HG03469 (cell line): ENCODE results near the gene CD24.
"Not testable (repeated sequence)": the region's sequence is repeated elsewhere in the genome, so short reads cannot be mapped to it uniquely, and the experiment has no call there.

Experiments used
- ATAC-seq: cut with Tn5 transposase; IDR thresholded peaks from one replicate; pipeline ENCODE4 v1.9.1; 2021; ENCODE audit warnings: mild to moderate bottlenecking, moderate library complexity, moderate number of reproducible peaks; ENCODE audit not compliant: unreplicated experiment

Gene CD24

GRCh38 chr6:106970769-106971168 lies 3.8 kb downstream of the CD24 start:
- not testable (repeated sequence) for ATAC-seq

- ATAC-seq: no peak
Measured at GRCh38 chr6:106967936-106968555, 6.5 kb downstream of the CD24 start.

DNA sequence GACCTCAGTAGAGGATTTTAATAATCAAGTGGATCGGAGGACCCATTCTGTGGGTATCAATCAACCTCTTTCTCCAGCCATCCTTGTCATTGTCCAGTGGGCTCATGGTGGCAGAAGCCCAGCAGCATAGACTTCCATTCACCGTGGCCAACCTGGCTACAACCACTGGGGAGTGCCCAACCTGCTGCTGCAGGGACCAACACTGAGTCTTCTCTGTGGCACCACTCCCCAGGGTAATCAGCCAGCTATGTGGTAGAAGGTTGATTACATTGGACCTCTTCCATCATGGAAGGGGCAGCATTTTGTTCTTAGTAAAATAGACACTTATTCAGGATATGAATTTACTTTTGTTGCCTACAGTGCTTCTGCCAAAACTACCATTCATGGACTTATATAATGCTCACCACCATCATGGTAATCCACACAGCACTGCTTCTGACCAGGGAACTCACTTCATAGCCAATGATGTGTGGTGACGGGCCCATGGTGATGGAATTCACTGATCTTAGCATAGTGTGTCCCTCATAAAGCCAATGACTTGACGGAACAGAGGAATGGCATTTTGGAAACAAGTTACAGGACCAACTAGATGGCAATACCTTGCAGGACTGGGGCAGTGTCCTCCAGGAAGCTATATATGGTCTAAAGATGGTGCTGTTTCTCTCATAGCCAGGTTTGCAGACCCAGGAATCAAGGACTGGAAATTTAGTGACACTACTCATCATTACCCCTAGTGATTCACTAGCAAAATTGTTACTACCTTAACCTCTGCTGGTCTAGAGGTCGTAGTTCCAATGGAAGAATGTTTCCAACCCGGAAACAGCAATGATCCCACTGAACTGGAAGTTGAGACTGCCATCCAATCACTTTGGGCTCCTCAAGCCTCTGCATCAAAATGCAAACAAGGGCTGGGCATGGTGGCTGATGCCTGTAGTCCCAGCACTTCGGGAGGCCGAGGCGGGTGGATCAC lies 7.6 kb downstream of the CD24 start:
- no peak for ATAC-seq

- ATAC-seq: no peak
Measured at GRCh38 chr6:106966229-106966628, 8.3 kb downstream of the CD24 start.

GRCh38 chr6:106964954-106965353 lies 9.6 kb downstream of the CD24 start:
- no peak for ATAC-seq

GRCh38 chr6:106964099-106964498 lies 10.4 kb downstream of the CD24 start:
- ATAC-seq: no peak

GRCh38 chr6:106963544-106963943 lies 11.0 kb downstream of the CD24 start:
- no peak for ATAC-seq

GRCh38 chr6:106961801-106962200 lies 12.7 kb downstream of the CD24 start:
- no peak for ATAC-seq

- ATAC-seq: no peak
Measured at GRCh38 chr6:106961136-106961535, 13.4 kb downstream of the CD24 start.

DNA sequence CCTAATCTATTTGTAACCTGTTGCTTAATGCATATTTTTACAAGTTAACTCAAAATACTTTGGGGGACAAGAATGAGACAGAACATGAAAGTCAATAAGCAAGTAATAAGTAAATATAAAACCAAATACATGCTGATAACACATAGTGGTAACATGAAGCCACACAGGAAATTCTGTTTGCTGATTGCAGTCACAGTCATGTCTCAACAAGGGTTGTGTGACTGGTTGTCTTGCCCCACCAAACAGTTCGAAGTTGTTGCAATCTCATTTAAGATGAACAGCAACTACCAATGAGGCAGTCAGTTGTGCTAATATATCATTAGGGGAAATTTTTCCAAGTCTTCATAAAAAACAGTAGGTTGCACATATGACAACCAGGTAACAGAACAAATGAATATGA lies 14.5 kb downstream of the CD24 start:
- ATAC-seq: no peak

DNA sequence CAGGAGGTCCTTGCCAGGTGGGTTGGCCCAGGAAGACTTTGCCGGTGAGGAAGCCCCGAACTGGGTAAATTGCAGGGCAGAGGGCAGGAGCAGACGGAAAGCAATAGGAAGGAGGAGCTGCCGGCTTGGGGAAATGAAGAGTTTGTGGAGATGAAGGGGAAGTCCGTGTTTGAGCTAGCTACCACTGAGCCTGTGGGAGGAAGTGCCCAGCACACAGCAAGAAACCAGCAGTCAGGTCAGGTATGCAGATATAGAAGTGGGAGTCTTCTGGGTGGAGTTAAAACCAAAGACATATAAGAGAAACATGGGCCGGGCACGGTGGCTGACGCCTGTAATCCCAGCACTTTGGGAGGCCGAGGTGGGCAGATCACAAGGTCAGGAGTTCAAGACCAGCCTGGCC lies 34.7 kb downstream of the CD24 start:
- no peak for ATAC-seq

DNA sequence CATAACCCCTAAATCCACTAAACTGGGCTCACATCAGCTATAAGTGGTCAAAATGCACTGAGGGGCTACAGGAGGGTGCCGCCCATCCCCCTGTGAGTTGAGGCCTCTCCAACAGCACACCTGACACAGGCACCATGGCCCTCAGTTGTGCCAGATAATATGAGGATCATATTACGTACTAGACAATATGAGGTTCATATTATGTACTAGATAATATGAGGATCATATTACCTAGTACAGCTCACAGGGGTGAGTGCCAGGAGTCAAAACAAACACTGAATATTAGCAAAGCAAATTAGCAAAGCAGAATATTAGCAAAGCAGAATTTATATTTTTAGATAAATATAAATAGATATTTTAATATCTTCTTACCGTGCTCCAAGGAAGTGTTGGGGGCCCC lies 35.3 kb downstream of the CD24 start:
- no peak for ATAC-seq

- ATAC-seq: no peak
Measured at GRCh38 chr6:106927531-106928398, 46.8 kb downstream of the CD24 start.

DNA sequence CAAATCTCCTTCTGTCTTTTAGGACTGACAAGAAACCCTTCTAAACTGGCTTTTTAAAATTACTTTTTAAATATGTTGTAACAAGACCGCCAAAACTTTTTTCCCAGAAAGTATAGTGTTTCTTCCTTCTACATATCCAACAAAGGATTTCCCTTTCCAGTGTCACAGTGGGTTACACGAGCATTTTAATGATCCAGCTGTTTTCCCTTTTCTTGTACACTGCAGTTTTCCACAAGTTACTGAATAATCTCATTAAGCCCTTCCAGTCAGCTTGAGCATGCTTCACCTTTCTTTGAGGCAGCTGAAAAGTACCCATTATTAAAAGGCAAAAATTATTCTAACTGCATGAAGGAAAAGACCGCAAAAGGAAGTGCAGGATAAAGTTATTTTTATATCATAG lies 48.6 kb downstream of the CD24 start:
- no peak for ATAC-seq

- no peak for ATAC-seq
Measured at GRCh38 chr6:106924694-106925523, 49.6 kb downstream of the CD24 start.

- no peak for ATAC-seq
Measured at GRCh38 chr6:106922626-106923025, 51.9 kb downstream of the CD24 start.
